Posterior vena cava (tissue), 2 donors: ENCODE results near the gene SLC16A5. TPM values are rescaled to one million over a fixed set of nuclear protein-coding genes. Genes with fewer than 3 reads are reported as not detected.
A peak's percentile ranks its signal among the peaks of the same experiment; 100 is the strongest.
"Not testable (repeated sequence)": the region's sequence is repeated elsewhere in the genome, so short reads cannot be mapped to it uniquely, and the experiment has no call there.

Source experiments
- DNase-seq: peaks from one replicate; pipeline ENCODE4 v3.0.0-alpha.2; 2020; ENCODE audit warnings: low spot score
- intact Hi-C, 2 donors: fragments of 100-400 bp; cut with DNase I; formaldehyde crosslinking; loops; one replicate each; pipeline versions ENCODE4 v1.14.1 to v1.14.2; 2022 to 2023
- total RNA-seq, 2 donors: library from RNA; stranded (reverse); fragmentation: NEBNext Ultra II Directional; extraction: Animal tissue kit (Norgen Biotek cat#: 25700); gene quantifications; one replicate each; pipeline ENCODE4 v1.2.1, GENCODE V29; 2021
- donor health status: DM: yes; HTN: yes; CAD: no.
- donor health status: DM: yes; HTN: yes; CAD: no.

SLC16A5 gene
- total RNA-seq, 2 donors from 2014 or later: 6.1 to 8.1 TPM

DNA sequence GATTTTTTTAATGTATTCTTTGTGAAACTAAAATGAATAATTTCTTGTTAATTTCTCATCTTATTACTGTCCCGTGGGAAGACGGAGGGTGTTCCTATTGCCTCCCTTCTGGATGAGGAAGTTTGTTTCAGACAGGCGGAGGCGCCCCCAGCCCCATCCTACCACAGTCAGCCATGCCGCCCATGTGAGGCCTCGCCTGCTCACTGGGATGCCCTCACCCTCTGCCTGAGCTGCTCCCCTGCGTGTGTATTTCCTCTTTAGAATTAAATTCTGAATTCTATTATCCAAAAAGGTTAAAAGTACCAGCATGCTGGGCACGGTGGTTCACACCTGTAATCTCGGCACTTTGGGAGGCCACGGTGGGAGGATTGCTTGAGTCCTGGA is 26.7 kb upstream of the SLC16A5 start:
- intact Hi-C loops: loop anchor here in 1 of 2 donors (10.0 kb wide), 1 partner anchor 144 kb away; the partner anchor contains the start of gene NUP85
- peak; percentile 38 for DNase-seq

DNA sequence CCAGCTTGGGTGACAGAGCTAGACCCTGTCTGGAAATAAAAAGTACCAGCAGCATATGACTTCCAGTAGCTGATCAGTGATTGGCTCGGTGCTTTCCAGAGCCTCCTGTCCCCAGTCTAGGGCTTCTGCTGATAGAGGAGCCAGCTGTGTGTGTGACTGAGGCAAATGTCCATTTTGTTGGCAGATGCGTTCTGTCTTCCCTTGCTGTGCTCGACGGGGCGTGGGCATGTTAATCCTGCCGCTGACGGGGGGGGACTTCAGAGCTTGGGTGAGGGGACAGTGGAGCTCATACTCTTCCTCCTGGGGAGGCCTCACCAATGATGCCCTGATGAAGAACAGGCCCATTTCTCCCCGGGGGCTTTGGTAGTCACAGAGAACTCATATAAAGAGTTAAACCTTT is 26.1 kb upstream of the SLC16A5 start:
- intact Hi-C loops: loop anchor here in 1 of 2 donors (10.0 kb wide), 1 partner anchor 143 kb away; the partner anchor contains the start of gene NUP85
- no peak for DNase-seq

DNA sequence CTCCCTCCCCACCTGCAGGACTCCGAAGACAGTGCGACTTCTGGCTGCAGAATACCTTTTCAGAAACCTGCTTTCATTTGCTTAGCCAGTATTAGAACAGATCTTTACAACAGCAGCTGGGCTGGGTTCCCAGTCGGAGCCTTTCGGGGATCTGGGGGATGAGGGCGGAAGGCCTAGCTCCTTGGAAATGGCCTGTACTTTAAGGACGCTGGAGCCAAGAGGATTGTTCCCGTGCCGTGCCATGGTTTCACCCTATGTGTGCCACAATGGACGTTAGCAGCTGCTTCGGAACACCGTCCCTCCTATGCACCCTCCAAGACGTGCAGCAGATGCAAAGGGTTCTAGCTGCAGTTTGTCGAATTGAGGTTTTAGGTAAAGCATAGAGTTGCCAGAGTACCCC is 24.6 kb upstream of the SLC16A5 start:
- DNase-seq: no peak
- intact Hi-C loops: loop anchor here in 1 of 2 donors (10.0 kb wide), 1 partner anchor 142 kb away; the partner anchor contains the start of gene NUP85

DNA sequence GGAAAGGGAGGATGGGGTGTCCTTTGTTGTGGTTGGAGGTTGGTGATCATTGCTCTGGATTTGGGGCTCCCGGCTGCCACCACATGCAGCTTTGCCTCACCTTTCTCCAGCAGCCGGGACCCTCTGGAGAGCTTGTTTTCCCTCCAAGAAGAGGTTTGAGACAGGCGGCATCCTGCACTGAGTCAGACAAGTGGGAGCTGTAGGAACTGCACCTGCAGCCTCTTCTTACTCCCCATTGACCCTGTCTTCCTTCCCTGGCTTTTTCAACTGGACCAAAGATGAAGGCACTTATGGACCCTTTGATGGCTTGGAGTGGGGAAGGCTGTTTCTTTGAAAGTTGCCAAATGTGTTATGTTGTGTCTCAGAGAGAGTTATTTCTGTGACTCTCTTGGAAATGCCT is 24.1 kb upstream of the SLC16A5 start:
- intact Hi-C loops: loop anchor here in 1 of 2 donors (10.0 kb wide), 1 partner anchor 141 kb away; the partner anchor contains the start of gene NUP85
- DNase-seq: no peak

DNA sequence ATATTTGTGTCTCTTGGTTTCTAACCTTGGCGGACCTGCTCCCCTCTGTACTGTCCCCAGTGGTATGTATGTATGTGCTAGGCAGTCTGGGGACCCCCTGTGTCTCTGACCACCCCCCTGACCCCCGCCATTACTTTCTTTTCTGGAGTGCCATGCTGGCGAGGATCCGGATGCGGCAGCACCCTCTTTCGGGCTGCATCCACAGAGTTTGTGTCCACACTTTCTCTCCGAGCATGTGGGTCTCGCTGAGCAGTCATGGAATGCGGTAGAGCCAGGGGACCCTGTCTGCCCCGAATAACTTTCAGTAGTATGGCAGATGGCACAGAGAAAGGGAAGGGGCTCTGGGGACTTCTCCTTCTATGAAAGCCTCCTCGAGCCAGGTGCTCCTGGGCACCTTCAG is 23.7 kb upstream of the SLC16A5 start:
- no peak for DNase-seq
- intact Hi-C loops: loop anchor here in 1 of 2 donors (10.0 kb wide), 1 partner anchor 141 kb away; the partner anchor contains the start of gene NUP85

DNA sequence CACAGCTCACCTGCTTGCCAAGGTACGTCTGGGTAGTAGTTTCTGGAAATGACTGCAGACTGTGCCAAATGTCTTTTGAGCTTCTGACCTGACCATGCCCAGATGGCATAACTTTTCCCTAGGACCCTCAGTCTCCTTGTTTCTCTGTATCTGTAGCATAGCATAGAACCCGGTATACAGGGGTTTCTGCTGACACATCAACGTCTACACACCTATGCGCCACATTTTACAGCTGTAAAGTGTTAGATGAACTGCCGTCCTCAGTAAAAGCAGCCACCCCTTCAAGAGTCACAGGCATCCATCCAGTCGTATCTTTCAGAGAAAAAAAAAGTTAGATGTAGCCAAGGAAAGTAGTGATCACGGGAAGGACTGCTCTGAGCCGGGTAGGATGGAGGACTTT is 23.3 kb upstream of the SLC16A5 start:
- intact Hi-C loops: loop anchor here in 1 of 2 donors (10.0 kb wide), 1 partner anchor 140 kb away; the partner anchor contains the start of gene NUP85
- DNase-seq: no peak

DNA sequence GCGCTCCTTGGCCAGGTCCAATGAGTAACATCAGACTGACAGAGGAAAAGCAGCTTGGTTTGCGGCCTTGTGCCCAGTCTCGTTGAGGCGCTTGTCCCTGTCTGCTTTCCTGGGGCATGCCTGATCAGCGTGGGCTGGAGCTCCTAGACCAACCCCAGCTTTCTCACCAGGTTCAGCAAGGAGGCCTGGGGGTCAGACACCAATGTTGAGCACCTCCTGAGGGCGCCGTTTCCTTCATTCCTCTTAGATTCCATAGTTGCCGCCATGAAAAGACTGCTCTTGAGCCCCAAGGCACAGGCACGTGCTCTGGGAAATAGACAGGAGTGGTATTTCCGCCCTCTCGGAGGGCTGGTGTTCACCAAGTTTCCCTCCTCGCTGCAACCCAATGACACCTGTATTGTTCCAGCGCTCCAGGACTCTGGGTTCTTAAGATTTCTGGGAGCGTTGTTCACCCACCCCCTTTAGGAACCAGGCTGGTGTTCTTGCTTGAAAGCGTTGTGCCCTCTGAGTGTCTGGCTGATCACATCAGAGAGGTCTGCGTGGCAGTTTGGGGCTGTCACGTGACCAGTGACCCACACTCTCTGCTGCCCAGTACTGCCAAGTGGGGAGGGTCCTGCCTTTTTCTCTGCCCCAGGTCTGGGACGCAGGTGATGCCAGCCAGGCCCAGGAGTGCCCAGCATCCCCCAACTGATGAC is 22.7 kb upstream of the SLC16A5 start:
- intact Hi-C loops: loop anchor here in 1 of 2 donors (10.0 kb wide), 1 partner anchor 140 kb away; the partner anchor contains the start of gene NUP85
- DNase-seq: no peak

DNA sequence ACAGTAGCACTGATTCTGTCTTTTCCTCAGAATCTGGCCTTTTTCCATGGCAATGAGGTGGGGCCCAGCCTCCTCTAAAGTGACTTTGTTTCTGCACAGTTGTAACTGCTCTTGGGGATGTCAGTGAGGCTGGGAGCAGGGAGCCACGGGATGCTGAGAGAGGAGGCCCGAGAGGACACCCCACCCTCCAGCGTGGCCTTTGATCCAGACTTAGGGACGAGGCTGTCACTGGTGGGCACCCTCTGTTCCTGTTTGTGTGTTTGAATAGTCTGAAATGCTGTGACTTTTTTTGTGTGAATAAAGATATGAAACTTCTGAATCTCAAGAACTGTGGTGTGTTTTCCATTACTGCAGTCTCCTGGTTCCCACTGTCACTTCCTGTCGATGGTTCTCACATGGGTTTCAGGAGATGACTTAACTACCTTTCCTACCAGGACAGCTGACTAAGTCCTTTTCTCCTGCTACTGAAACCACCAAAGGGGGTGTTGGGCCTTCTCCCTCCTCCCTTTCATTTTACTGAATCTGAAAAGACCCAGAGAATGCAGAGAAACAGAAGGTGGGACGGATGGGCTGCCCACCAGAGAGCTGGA is 22.1 kb upstream of the SLC16A5 start:
- intact Hi-C loops: loop anchor here in 1 of 2 donors (10.0 kb wide), 1 partner anchor 139 kb away; the partner anchor contains the start of gene NUP85

DNA sequence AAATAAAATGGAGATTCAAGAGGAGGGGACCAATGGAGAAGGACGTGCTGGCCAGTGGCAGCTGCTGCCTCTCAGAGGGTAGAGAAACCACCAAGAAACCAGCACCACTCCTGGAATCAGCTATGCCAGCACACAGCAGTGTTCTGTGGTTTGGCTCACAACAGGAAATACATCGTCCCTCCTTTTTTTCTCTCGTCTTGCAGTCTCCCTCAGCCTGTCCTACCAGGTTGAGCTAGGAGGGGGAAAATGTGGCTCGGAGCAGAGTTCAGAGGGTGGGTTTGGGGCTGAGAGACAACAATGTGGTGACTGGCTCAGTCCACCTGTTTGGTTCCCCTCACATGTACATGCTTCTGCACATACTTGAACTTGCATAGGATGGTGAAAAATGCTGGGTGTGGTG is 19.9 kb upstream of the SLC16A5 start:
- intact Hi-C loops: loop anchor here in 1 of 2 donors (10.0 kb wide), 1 partner anchor 137 kb away; the partner anchor contains the start of gene NUP85
- no peak for DNase-seq

More for the DNA sequence above, 22.1 kb upstream of the SLC16A5 start:
- DNase-seq: no peak

DNA sequence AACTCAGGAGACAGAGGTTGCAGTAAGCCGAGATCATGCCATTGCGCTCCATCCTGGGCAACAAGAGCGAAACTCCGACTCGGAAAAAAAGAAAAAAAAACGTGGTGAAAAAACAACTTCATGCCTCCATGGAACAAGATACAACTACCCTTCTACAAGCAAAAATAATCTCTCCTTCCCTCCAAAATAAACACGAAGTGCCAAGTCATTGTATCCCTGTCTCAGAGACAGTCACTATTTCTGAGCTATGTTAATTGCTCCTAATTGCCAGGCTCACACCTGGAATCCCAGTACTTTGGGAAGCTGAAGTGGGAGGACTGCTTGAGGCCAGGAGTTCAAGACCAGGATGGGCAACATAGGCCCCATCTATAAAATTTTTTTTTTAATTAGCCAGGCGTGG is 19.0 kb upstream of the SLC16A5 start:
- intact Hi-C loops: loop anchor here in 1 of 2 donors (10.0 kb wide), 1 partner anchor 136 kb away; the partner anchor contains the start of gene NUP85
- DNase-seq: no peak

DNA sequence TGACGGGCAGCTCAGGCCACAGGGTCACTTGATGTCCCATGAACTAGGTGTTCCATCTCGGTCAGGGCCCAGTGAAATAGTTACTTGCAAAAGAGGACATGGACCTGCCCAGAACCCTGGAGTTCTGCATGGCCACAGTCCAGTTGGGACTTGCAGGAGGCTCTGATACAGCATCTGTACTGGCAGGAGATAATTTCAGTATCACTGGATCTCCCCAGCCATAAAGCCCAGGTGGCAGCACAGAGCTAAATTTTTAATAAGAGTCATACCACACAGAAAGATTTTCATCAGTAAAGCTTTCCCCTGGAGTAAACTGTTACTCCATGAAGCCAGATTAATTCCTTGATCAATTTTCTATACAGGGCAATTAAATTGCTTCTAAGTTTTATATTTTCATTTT is 18.0 kb upstream of the SLC16A5 start:
- DNase-seq: no peak
- intact Hi-C loops: loop anchor here in 1 of 2 donors (10.0 kb wide), 1 partner anchor 135 kb away; the partner anchor contains the start of gene NUP85

DNA sequence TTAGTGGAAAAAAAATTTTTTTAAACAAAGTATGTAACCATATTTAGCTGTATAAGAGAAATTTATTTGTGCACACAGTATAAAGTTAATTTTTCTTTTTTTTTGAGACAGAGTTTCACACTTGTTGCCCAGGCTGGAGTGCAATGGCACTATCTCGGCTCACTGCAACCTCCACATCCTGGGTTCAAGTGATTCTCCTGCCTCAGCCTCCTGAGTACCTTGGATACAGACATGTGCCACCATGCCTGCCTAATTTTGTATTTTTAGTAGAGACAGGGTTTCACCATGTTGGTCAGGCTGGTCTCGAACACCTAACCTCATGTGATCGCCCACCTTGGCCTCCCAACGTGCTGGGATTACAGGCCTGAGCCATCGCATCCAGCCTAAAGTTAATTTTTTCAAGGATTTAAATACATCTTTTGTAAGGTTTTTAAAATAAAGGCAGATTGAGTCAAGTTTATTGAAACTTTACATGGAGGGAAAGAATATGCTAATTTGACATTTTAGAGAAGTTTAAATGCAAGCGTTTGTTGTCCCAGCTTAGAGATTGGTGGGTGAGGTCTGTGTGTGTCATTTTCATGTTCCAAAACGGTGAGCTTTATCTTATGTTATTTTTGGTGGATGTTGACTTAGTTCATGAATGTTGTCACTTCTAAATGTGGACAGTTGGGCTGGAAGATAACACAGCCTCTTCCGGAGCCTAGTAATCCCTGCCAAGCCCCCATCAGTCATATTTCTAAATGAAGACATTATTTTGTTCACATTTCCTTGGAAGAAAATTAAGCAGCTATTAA is 16.1 kb upstream of the SLC16A5 start:
- intact Hi-C loops, DNase-seq: not testable (repeated sequence)

DNA sequence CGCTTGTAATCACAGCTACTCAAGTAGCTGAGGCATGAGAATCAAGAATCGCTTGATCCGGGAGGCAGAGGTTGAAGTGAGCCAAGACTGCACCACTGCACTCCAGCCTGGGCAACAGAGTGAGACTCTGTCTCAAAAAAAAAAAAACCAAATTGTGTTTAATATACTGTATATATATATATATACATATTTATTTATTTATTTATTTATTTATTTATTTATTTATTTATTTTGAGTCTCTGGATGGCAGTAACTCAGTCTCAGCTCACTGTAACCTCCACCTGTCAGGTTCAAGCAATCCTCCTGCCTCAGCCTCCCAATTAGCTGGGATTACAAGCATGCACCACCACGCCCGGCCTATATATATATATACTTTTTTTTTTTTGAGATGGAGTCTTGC is 14.8 kb upstream of the SLC16A5 start:
- DNase-seq, intact Hi-C loops: not testable (repeated sequence)

DNA sequence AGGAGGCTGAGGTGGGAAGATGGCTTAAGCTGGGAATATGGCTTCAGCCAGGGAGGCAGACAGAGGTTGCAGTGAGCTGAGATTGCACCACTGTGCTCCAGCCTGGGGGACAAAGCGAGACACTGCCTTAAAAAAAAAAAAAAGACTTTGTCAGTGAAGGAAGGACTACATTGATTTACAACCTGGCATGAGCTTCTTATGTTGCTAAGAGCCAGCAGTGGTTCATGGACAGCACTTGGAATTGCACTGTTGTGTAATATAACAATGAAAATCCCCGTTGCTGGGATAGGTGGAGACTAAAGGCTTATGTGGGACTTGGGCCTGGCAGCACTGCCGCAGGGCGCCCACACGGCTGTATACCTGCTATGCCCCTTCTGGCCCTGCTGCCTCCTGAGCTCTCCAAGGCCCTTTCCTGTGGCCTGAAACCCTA is 14.1 kb upstream of the SLC16A5 start:
- DNase-seq: no peak
- intact Hi-C loops: no loop called here

DNA sequence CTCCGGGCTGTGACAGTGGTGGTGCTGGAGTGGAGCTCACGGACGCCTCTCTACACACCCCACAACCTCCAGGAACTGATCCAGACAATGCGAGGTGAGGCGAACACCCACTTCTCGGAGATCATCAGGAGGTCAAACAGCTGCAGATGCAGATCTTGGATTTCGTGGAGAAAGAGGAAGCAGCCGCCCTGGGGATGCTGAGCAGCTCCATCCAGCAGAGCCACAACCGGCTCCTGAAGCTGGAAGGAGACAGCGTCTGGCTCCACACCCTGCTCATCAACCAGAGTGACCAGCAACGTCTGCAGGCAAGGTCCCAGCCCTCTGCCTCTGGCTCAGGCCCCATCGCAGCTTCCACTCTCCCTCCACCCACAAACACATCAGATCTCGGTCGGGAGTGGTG is 13.2 kb upstream of the SLC16A5 start:
- intact Hi-C loops: no loop called here
- DNase-seq: no peak

DNA sequence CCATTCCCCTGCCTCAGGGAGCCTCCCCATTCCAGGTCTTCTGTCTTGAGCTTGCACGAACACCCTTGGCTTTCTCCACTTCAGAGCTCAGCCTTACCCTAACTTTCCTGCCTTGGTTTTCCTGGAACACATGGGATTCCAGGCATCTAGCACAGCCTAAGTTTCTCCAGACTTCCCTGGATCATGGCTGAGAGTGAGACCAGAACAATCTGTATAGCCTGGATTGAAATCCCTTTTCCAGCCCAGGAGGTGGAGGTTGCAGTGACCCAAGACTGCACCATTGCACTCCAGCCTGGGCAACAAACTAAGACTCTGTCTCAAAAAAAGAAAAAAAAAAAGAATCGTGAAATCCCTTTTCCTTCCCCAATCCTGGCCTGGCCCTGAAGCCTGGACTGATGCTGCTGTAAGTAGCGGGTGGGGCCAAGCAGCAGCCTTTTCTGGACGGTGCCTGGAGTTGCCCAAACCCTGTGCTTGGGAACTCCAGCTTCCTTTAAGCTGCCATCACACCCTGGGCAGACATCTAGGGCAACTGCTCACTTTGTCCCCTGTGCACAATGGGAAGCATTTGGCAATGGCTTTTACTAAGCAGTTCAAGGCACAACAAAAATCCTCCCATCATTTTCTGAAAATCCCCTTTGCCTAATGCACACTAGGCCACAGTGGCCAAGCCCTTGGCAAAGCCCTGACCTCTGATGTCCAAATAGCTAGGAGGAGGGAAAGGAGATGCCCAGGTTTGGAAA is 12.0 kb upstream of the SLC16A5 start:
- DNase-seq: no peak
- intact Hi-C loops: loop anchor here in 1 of 2 donors (5.0 kb wide), 1 partner anchor 37 kb away; no protein-coding TSS in a partner anchor

DNA sequence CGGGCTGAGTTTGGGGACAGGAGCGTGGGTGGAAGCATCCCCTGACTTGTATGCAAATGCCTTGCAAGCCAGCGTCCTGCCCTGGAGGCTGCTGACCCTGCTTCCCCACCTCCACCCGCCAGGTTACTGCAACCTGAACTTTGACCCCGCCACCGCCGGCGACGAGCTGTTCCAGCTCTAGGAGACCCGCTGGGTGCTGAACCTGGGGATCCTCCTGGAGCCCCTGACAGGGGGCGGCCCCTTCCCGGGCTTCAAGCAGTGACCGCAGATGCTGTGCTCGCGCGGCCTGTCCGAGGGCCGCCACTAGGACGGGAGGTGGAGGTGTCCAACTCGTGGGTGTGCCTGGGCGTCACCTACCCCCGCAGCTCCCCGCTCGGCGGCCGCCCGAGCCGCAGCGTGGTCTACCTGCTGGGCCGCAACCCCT is 10.7 kb upstream of the SLC16A5 start:
- DNase-seq: no peak
- intact Hi-C loops: loop anchor here in 1 of 2 donors (5.0 kb wide), 1 partner anchor 35 kb away; no protein-coding TSS in a partner anchor

DNA sequence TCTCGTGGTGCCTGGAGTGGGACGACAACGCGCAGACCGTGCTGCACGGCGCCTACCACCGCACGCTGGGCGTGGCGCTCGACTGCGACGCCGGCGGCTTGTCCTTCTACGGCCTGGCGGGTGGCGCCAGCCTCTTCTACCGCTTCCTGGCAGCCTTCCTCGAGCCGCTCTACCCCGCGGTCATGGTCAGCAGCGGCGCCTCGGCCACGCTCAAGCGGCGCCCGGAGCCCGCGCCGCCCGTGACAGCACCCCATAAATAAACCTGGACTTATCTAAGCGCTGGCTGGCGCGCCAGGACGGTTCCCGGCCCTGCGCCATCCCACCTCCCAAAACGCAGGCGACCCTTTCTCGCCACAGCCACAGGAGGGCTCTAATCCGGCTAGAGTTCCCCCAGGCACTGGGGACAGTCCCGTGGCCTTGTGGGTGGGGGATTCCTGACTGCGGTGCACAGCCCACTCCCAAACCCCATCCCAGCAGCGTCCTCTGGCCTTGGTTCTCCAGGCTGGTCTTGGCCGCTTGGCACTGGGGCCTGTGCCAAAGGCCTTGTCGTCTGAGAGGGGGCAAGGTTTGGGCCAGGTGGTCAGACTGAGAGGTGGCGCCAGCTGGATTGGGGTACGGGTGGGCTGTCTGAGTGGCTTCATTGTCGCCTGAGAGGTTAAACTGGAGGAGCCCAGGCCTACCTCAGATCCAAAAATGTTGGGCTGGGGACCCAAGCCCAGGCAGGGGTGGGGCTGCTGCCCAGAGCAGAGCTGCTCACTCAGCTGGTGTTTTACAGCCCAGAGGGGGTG is 10.1 kb upstream of the SLC16A5 start:
- DNase-seq: peak; percentile 91
- intact Hi-C loops: loop anchor here in 1 of 2 donors (5.0 kb wide), 1 partner anchor 35 kb away; no protein-coding TSS in a partner anchor
